ENCODE results near the gene EPHA3.

Gene EPHA3

DNA sequence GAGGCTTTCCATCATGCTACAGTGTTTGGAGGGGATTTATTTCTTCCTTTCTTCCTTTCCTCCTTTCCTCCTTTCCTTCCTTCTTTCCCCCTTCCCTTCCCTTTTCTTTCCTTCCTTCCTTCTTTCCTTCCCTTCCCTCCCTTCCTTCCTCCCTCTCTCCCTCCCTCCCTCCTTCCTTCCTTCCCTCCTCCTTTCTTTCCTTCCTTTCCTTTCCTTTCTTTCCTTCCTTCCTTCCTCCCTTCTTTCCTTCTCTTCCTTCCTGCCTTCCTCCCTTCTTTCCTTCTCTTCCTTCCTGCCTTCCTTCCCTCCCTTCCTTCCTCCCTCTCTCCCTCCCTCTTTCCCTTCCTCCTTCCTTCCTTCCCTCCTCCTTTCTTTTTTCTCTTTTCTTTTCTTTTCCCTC lies 127.2 kb downstream of the EPHA3 start:
- no peak for DNase-seq

DNA sequence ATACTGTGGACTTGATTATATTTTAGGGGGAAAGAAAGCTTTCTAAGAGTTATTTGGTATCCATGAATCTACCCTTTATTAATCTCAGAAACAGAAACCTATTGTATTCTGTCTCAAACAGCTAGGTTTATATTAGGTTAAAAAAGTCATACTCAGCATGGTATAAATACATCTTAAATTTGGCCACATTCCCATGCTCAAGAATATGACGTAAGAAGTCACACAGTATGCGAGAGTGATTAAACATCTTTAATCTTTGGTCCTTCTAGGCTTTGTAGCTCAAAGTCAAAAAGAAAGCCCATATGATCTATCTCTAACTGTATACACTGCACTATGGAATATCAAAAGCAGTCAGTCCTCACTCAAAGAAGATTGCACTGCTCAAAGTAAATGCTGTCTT lies 131.4 kb downstream of the EPHA3 start:
- DNase-seq, result no peak

GRCh38 chr3:89239774-89240173 lies 132.4 kb downstream of the EPHA3 start:
- DNase-seq, result no peak

- no peak for DNase-seq
These were observed 138.2 kb downstream of the EPHA3 start for GRCh38 chr3:89245612-89246011.

GRCh38 chr3:89246326-89246725 lies 138.9 kb downstream of the EPHA3 start:
- DNase-seq, result no peak

DNA sequence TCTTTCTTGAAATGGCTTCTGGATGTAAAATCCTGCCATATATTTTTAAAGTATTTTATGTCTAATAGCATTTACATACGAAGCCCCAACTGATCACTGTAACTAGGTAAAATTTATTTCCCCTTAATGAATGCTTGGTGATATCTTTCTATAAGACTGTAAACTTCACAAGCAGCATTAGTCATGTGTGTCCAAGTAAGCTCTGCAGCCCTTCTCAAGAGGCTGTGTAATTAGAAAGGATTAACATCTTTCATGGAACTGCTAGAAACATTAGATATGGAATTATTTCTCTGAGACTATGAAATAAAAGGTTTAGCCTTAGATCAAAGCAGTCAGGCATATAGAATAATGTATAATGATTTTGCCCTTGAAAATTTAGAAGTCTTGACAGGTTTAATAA lies 143.3 kb downstream of the EPHA3 start:
- DNase-seq, result no peak

DNA sequence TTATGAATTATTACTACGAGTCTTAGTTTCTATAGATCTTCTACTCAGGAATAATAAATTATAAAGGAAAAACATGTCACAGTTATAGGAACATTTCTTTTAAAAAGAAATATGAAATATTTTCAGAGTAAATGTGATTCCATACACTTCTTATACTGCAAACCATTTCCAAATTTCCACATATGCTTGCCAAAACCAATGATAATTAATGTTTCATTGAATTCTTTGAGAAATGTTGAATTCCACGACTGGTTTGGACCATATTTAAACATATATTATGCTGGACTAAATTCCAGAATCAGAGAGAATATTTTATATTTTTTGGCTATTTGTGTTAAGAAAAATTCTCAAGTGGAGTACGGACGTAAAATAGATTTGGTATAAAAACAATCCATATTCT lies 144.6 kb downstream of the EPHA3 start:
- DNase-seq, result no peak

GRCh38 chr3:89252860-89253259 lies 145.4 kb downstream of the EPHA3 start:
- no peak for DNase-seq

GRCh38 chr3:89256395-89256794 lies 149.0 kb downstream of the EPHA3 start:
- no peak for DNase-seq

DNA sequence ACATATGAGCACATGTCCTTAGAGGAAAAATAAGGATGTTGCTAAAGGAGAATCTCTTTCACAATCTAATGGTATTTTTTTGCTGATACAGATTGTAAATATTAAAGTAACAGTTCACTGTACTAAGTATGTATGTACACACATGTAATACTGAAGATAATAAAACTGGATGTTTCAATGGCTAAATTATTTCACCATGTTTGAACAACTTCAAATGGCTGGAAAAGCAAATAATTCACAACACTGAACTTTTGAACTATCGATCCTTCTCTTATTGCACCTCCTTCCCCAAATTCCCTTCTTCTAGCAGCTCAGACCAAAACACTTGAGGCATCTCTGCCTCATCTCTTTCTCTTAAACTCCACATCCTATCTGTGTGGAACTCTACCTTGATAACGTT lies 149.5 kb downstream of the EPHA3 start:
- DNase-seq, result no peak

- no peak for DNase-seq
These were observed 153.3 kb downstream of the EPHA3 start for GRCh38 chr3:89260721-89261120.

DNA sequence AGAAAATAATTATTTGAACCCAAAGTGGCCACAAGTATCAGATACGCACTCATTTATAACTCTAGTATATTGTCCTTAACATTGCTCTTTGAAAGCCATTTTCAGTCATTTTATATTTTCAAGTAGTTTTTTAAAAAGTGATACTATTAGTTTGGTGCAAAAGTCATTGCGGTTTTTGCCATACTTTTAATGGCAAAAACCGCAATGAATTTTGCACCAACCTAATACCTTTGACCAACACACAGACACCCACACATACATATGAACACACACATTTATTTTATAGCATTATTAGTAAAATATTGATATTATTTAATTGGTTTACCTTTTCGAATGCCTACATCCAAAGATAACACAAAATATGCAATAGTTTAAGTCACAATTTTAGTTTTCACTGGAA lies 154.3 kb downstream of the EPHA3 start:
- no peak for DNase-seq

GRCh38 chr3:89262309-89262929 lies 155.0 kb downstream of the EPHA3 start:
- no peak for DNase-seq

- DNase-seq, result no peak
These were observed 156.7 kb downstream of the EPHA3 start for GRCh38 chr3:89264037-89264560.

DNA sequence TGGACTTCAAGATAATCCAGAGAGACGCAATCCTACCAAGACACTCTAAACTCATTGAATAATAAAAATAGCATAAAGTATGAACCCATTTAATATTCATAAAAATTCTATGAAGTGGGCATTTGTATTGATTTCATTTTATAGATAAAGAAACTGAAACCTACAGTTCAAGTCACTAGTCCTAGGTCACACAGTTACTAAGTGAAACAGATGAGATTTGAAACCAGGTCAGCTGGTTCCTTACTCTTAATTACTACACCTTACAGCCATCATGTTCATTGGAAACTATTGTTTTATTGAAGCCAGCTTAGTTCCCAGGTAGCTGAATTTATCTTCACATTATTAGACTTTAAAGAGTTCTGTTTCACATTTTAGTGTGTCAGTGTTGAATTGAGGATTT lies 158.7 kb downstream of the EPHA3 start:
- DNase-seq, result no peak

- no peak for DNase-seq
These were observed 160.6 kb downstream of the EPHA3 start for GRCh38 chr3:89268059-89268458.

DNA sequence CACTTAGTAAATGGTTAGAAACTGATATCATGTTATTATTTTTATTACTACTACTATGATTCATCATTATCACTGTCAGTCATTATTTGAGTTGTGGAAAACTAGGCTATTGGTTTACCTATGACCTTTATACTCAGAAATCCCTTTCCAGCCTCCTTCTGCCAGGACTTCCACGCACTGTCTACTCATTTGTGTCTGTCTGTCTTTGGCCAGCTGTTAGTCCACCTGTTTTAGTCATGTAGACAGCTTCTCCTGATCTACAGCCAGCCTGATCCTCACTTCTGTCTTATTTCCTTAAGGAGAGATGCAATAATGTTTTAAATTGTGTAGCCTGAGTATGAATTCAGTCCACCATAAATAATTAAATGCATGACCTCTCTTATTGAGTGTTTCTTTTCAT lies 162.8 kb downstream of the EPHA3 start:
- no peak for DNase-seq

DNA sequence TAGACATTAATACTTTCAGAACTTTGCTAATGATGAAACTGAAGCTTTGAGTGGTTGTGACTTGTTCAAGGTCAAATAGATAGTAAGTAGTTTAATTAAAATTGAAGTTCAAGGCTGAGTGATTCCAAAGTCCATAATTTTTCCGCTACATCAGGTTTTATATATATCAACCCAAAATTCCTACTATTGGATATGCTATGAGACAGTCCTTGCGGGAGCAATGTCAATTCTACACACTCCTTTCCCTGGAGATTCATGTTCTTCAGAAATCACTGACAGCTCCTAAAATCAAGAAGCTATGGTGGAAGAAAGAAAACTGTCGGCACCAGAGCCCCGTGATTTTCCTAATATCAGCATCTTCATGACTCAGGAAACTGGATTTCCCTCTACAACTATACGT lies 167.6 kb downstream of the EPHA3 start:
- DNase-seq, result no peak

DNA sequence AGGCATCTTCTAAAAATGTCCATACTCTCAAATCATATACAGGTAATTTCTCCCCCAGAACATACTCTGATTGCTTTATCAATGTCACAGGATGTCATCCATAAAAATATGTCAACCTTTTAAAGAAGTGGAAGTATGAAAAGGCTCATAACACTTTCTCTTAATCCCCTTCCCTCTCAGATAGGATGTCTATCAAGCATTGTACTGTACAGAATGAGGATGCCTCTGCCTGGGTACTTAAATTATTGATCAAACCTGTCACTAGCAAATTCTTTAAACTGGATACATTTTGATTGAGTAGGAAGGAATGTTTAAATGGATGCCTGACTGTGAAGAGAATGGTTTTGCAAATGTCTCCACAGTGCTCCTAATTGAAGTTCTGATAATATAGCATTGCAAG lies 168.7 kb downstream of the EPHA3 start:
- no peak for DNase-seq

DNA sequence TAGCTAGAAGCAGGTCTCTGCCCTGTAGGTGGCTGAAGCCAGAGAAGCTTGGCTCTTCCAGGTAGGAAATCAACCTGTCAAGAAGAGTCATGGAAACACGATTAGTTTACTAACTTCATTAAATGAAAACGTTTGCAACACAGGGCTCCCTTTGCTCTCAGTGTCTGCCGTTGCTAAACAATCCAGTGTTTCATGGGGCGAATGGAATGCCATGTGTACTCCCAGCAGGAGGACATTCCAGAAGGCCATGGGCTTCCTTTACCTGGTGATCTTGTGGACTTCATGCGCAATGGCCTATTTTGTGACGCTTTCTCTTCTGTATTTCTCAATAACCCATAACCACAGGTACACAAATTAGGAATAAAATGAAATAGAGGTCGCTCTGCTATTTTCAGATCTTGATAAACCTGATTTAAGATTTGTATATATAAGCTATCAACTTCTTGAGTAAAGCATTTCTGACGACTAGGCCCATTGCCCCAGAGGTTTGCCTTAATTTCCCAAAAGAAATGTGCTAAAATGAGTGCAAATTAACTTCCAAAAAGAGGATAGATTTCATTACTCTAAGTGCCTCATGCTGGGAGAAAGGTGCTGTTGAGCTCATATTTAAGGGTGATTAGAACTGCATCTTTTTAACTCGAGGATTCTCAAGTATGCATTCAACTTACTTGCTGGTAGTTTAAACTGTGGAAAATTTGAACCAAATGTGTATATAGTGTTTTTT lies 171.0 kb downstream of the EPHA3 start:
- DNase-seq, result no peak

GRCh38 chr3:89280301-89280700 lies 172.9 kb downstream of the EPHA3 start:
- DNase-seq, result no peak

DNA sequence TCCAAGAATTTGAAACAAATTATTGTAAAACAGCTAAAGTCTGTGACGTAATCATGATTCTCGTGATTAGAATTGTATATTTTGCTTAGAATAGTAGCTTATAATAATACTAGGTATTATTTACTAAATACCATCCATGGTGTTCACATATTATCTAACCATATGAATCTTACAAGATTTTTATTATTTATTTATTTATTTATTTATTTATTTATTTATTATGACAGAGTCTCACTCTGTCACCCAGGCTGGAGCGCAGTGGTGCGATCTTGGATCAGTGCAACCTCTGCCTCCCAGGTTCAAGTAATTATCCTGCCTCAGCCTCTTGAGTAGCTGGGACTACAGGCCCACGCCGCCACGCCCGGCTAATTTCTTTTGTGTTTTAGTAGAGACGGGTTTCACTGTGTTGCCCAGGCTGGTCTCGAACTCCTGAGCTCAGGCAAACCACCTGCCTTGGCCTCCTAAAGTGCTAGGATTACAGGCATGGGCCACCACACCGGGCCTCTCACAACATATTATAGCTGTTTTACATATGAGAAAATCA lies 173.5 kb downstream of the EPHA3 start:
- no peak for DNase-seq

- no peak for DNase-seq
These were observed 180.6 kb downstream of the EPHA3 start for GRCh38 chr3:89287902-89288508.

DNA sequence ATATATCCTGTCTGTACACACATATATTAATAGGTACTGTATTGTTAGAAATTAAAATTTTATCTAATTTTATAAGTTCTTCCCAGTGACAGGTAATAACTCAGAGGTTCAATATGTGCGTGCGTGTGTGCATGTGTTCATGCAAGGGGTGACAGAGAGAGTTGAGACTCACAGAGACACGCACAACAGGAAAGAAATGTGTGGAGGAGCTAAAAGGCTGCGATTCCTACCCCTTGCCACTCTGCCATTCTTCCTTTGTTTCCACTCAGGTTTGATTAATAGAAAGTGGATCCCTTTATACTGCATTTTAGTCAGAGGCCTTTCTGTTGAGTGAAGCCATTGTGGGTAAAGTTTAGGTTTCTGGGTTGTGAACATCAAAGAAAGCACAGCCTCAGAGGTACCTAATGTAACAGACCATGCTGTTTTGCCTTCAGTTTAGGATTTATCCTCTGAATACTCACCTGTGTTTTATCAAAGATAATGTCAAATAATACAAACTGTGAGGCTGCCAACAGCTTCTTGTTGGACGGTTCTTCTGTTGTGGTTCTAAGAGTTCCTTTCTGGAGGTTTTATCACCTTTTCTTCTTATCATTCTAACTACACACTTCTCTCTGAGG lies 182.3 kb downstream of the EPHA3 start:
- DNase-seq, result no peak
